WI38 (cell line): ENCODE measurements around the gene ACVR1C.

Experiments
- H3K4me3 ChIP-seq: 2 replicates; pipeline ENCODE4 v1.5.1; 2011; ENCODE audit warnings: low read depth, mild to moderate bottlenecking, control low read depth, low read length
- TF ChIP-seq, protein P1 (sequence below): IDR thresholded peaks from 2 replicates; pipeline ENCODE4 v1.5.1; 2012; ENCODE audit warnings: low read depth, mild to moderate bottlenecking, control low read depth, low read length

Gene ACVR1C

DNA sequence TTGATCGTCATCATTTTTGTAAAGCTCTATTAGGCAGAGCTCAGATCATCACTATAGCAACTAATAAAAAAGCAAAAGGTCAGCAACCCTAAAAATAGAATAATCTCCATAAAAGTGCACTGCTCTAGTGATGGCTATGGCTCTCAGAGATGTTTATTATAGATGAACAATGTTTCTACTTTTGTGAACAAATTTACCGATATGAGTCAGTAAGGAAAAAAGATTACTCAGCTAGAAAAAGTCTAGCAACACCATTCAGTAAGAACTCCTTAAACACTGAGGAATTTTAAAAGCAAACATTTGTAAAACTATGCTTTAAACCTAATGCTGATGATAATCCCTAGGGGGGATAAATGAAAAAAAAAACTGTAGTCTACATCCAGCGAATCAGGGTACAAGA lies 69.6 kb downstream of the ACVR1C start:
- TF ChIP-seq, protein P1, sequence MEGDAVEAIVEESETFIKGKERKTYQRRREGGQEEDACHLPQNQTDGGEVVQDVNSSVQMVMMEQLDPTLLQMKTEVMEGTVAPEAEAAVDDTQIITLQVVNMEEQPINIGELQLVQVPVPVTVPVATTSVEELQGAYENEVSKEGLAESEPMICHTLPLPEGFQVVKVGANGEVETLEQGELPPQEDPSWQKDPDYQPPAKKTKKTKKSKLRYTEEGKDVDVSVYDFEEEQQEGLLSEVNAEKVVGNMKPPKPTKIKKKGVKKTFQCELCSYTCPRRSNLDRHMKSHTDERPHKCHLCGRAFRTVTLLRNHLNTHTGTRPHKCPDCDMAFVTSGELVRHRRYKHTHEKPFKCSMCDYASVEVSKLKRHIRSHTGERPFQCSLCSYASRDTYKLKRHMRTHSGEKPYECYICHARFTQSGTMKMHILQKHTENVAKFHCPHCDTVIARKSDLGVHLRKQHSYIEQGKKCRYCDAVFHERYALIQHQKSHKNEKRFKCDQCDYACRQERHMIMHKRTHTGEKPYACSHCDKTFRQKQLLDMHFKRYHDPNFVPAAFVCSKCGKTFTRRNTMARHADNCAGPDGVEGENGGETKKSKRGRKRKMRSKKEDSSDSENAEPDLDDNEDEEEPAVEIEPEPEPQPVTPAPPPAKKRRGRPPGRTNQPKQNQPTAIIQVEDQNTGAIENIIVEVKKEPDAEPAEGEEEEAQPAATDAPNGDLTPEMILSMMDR, result no peak
- no peak overlapping the region for H3K4me3 ChIP-seq

GRCh38 chr2:157557770-157558169 lies 70.9 kb downstream of the ACVR1C start:
- TF ChIP-seq, protein P1, result no peak
- no peak overlapping the region for H3K4me3 ChIP-seq

GRCh38 chr2:157540102-157540501 lies 88.6 kb downstream of the ACVR1C start:
- TF ChIP-seq, protein P1, result no peak
- H3K4me3 ChIP-seq, result no peak overlapping the region

DNA sequence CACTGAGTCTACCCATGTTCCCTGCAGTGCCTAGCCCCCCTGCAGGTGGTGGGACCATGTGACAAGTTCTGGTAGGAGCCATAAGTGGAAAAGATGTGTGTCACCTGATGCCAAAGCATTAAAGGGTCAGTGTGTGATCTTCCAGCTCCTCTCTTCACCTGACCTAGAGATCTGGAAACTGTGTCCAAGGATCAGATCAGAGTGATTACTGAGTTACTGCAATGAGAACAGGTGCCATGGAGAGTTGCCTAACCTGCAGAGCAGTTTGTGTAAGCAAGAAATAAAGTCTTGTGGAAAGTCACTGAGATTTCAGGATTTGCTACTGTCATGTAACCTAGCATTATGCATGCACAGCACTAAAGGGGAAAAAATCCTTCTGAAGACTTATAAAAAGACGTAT lies 90.6 kb downstream of the ACVR1C start:
- H3K4me3 ChIP-seq, result no peak overlapping the region
- TF ChIP-seq, protein P1, result no peak

GRCh38 chr2:157536815-157537214 lies 91.8 kb downstream of the ACVR1C start:
- TF ChIP-seq, protein P1, result no peak
- H3K4me3 ChIP-seq, result no peak overlapping the region

GRCh38 chr2:157528963-157529751 lies 99.5 kb downstream of the ACVR1C start:
- no peak overlapping the region for H3K4me3 ChIP-seq
- TF ChIP-seq, protein P1, result no peak

DNA sequence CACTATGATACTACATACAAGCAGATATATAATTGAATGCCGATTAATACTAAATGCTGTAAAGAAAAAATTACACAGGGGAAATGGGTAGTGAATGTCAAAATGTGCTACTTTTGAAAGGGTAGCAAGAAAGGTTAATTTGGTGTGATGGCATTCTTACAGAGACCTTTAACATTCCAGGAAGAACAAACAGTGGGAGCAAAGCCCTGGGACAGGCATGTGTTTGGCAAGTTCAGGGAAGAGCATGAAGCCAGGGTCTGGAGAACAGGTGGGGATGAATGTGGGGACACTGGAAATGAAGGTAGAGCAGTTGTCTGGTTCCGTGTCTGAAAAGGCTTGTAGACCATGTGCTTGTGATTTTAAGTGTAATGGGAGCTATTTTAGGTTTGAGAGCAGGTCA lies 102.6 kb downstream of the ACVR1C start:
- TF ChIP-seq, protein P1, result no peak

More for the DNA sequence above, 102.6 kb downstream of the ACVR1C start:
- H3K4me3 ChIP-seq, result no peak overlapping the region
